Activated T-cell treated with anti-CD3 and anti-CD28 coated beads, Interleukin-2, amount 50 U/mL, for 4 hours (primary cell): Measurements from ENCODE around the gene OSBPL6. TPM values are rescaled to one million over a fixed set of nuclear protein-coding genes. Genes with fewer than 3 reads are reported as not detected.

Experiments
- ATAC-seq, 2 donors: fragments of 200-7000 bp; cut with Tn5 transposase; one replicate each; pipeline ENCODE4 v1.10.0; 2021
- DNase-seq: peaks from one replicate; pipeline ENCODE4 v3.0.0-alpha.2; 2020
- H3K27me3 Mint-ChIP-seq: one replicate; pipeline ENCODE4 v1.8.0; 2021; ENCODE audit warnings: low read depth, mixed read lengths
- H3K36me3 Mint-ChIP-seq: one replicate; pipeline ENCODE4 v1.8.0; 2022; ENCODE audit warnings: mixed read lengths; ENCODE audit not compliant: insufficient read depth
- H3K4me1 Mint-ChIP-seq: one replicate; pipeline ENCODE4 v1.8.0; 2021; ENCODE audit warnings: low read depth, mixed read lengths
- H3K4me3 Mint-ChIP-seq: one replicate; pipeline ENCODE4 v1.8.0; 2021; ENCODE audit warnings: mild to moderate bottlenecking, moderate library complexity, mixed read lengths
- H3K9me3 Mint-ChIP-seq: one replicate; pipeline ENCODE4 v1.8.0; 2021; ENCODE audit warnings: mixed read lengths
- total RNA-seq, 3 donors: library from RNA; stranded (reverse); gene quantifications; one replicate each; pipeline ENCODE4 v1.2.1, GENCODE V29; 2021

The OSBPL6 gene
- total RNA-seq, 3 donors from 2014 or later = 0.28 to 0.53 (median 0.30) TPM

DNA sequence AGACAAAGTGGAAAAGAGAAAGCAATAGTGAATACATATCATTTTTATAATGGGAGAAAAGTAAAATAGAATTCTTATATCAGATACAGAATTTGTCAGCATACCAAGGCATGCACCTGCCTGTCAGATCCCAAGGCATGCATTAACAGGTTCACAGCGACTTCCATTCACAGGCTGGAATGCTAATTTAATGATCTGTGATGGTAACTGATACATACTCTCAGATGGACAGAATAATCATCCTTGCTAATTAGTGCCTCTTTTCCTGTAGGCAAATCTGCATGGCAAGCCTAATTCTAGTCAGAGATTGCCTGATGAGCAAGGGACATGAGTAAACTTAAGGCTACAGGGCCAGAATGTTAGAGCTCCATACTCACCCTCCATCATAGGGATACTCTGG, 180.6 kb downstream of the OSBPL6 start:
- H3K4me1 Mint-ChIP-seq = no peaks in the 10 kb centered on the region
- H3K4me3 Mint-ChIP-seq = no peak overlapping the region
- no peak for DNase-seq
- no peaks in the 10 kb centered on the region for H3K36me3 Mint-ChIP-seq
- no peak for ATAC-seq
- peaks cover 40% of the 10 kb centered on the region for H3K27me3 Mint-ChIP-seq
- H3K9me3 Mint-ChIP-seq = no peaks in the 10 kb centered on the region

DNA sequence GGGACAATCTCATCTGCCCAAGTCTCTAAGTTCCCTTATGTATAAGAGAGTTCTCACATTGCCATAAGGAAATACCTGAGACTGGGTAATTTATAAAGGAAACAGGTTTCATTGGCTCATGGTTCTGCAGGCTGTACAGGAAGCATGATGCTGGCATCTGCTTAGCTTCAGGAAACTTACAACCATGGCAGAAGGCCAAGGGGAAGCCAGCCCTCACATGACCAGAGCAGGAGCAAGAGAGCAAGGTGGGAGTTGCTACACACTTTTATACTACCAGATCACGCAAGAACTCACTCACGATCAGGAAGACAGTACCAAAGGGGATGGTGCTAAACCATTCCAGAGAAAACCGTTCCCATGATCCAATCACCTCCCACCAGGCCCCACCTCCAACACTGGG, 182.7 kb downstream of the OSBPL6 start:
- no peak overlapping the region for H3K4me3 Mint-ChIP-seq
- H3K36me3 Mint-ChIP-seq = no peaks in the 10 kb centered on the region
- H3K27me3 Mint-ChIP-seq = peaks cover 45% of the 10 kb centered on the region
- no peaks in the 10 kb centered on the region for H3K4me1 Mint-ChIP-seq
- H3K9me3 Mint-ChIP-seq = no peaks in the 10 kb centered on the region
- no peak for ATAC-seq
- DNase-seq = no peak

DNA sequence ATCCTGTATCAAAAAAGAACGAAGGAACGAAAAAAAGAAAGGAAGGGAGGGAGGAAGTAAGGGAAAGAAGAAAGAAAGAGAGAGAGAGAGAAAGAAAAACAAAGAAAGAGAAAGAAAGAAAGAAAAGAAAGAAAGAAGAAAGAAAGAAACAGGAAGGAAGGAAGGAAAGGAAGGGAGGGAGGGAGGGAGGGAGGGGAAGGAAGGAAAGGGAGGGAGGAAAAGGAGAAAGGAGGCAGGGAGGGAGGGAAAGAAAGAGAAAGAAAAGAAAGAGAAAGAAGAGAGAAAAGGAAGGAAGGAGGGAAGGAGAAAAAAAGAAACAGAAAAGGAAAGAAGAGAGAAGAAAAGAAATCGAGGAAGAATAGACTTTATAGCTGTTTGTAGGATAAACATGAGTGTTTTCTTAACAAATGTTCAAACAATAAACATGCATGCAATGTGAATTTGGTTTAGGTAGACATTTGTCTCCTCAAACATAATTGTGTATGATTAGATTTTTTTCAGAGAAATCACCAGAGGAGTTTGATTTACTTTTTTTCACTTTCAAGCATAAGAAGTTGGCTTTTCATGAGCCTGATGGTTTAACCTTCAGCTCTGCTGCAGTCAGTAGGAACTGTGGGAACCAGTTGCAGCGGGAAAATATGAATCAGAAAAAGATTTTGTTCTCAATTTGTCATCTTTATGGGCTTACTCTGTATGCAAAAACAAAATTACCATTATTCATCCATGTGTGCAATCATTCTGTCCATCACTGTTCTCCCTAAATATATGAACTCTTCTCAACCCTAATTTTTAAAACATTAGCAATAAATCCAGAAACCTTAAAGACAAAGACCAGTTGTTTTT, 185.1 kb downstream of the OSBPL6 start:
- DNase-seq = no peak
- Mint-ChIP-seq H3K4me3 (no peak overlapping the region), H3K27me3 (peaks cover 32% of the 10 kb centered on the region), H3K36me3 (no peaks in the 10 kb centered on the region), H3K9me3 (no peaks in the 10 kb centered on the region), H3K4me1 (no peaks in the 10 kb centered on the region)
- no peak for ATAC-seq

DNA sequence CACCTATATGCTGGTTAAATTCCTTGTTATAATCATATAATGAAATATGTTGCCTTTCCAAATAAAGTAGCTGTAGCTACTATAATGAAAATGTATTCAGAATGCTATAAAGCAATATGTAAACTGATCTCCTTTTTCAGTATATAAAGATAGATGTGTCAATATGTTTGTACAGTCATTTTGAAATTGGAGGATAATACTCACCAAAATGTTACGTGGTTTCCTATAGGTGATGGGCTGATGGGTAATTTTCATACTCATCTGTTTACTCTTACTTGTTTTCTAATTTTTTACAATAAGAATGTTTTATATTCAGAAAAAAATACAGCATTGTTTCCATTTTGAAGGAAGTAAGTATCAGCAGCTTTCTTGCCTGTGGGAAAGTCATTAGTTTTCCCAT, 186.5 kb downstream of the OSBPL6 start:
- Mint-ChIP-seq H3K36me3 (no peaks in the 10 kb centered on the region), H3K4me3 (no peak overlapping the region), H3K4me1 (no peaks in the 10 kb centered on the region), H3K27me3 (peaks cover 19% of the 10 kb centered on the region), H3K9me3 (no peaks in the 10 kb centered on the region)
- DNase-seq (no peak), ATAC-seq (no peak)

DNA sequence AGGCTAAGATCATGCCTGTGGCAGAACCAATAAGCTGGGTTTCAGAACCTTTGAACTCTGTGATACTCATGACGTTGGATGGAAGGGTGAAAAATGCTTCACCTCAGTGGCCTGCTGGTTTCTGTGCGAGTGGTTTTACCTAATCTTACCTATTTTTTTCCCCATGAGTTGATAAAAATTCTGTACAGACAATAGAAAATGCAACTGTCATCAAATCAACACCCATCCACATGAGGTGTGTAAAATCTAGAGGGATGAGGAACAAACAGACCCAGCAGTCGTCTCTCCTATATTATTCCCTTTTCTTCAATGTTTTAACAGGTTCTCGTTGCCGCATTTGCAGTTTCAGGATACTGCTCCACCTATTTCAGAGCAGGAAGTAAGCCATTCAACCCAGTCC, 189.4 kb downstream of the OSBPL6 start:
- DNase-seq (no peak), ATAC-seq (no peak)
- Mint-ChIP-seq H3K4me3 (no peak overlapping the region), H3K27me3 (peaks cover 12% of the 10 kb centered on the region), H3K9me3 (no peaks in the 10 kb centered on the region), H3K36me3 (no peaks in the 10 kb centered on the region), H3K4me1 (peaks cover 3% of the 10 kb centered on the region)

DNA sequence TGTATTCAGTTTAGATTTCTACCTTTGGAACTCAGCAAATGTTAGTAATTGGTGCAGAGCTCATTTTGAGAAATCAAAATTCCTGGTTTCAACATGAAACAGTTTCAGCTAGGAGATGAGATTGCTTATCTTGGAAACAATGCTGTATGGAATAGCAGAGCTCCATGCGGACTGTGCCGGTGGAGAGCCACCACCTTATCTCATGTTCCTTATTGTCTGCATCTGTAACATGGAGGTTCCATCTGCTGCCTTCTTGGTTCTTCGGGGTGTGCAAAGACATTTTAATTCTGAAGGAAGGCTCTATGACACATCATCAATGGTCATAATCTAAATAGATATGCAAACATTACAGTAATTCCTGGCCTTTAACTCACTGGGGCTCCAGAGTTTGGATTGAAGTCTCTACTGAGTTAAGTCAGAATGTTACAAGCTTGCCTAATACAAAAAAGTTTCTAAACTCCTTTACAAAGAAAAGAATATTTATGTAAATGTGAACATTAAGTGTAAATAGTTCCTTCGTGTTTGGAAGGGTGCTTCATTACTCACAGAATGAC, 191.4 kb downstream of the OSBPL6 start:
- peaks cover 3% of the 10 kb centered on the region for H3K4me1 Mint-ChIP-seq
- H3K36me3 Mint-ChIP-seq = no peaks in the 10 kb centered on the region
- ATAC-seq (no peak), DNase-seq (no peak)
- peaks cover 12% of the 10 kb centered on the region for H3K27me3 Mint-ChIP-seq
- H3K9me3 Mint-ChIP-seq = no peaks in the 10 kb centered on the region
- no peak overlapping the region for H3K4me3 Mint-ChIP-seq

DNA sequence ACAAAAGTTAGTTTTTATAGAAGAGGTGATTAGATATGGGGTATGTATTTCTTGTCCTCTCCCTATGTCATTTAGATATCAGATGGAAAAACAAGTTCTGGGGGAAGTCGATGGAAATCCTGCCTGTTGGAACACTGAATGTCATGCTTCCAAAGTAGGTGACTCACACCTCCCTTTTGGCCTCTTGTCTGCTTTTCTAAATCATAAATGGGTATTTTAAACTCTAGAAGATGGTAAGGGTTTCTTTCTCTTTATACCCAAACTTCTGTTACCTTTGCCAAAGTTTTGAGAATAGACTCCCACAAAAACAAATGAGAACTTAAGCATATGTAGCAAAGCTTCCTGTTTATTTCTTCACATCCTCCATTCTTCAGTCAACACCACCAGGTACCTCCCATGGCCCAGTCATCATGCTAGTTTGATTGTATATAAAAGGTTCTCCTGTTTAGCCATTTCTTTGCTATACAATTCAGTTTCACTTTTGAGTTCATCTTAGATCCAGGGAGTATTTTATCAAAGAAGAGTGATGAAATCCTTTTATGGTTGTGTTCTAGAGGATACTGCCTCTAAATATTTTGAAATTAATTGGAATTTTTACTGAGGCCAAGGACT, 192.8 kb downstream of the OSBPL6 start:
- peaks cover 3% of the 10 kb centered on the region for H3K4me1 Mint-ChIP-seq
- DNase-seq (no peak), ATAC-seq (no peak)

DNA sequence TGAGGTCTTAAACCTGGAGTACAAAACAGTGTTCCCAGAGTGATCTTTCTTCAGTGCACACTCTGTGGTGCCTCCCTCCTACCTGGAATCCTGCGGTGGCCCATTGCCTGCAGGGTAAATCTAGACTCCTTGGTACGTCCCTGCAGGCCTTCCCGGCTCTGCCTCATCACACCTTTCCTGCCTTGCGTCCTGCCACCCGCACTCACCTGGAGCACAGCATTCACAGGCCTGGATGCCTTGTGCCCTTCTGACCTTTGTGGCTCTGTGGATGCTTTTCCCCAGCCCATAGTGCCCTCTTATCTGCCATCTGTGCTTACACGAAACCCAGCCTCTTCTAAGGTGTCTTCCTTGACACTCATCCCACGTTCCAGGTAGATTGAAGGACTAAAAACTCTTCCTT, 194.0 kb downstream of the OSBPL6 start:
- Mint-ChIP-seq H3K4me1 (peaks cover 3% of the 10 kb centered on the region), H3K9me3 (no peaks in the 10 kb centered on the region), H3K4me3 (no peak overlapping the region), H3K27me3 (peaks cover 10% of the 10 kb centered on the region), H3K36me3 (no peaks in the 10 kb centered on the region)
- ATAC-seq = no peak
- DNase-seq = no peak

More for the DNA sequence above, 192.8 kb downstream of the OSBPL6 start:
- Mint-ChIP-seq H3K27me3 (peaks cover 7% of the 10 kb centered on the region), H3K36me3 (no peaks in the 10 kb centered on the region), H3K9me3 (no peaks in the 10 kb centered on the region), H3K4me3 (no peak overlapping the region)

DNA sequence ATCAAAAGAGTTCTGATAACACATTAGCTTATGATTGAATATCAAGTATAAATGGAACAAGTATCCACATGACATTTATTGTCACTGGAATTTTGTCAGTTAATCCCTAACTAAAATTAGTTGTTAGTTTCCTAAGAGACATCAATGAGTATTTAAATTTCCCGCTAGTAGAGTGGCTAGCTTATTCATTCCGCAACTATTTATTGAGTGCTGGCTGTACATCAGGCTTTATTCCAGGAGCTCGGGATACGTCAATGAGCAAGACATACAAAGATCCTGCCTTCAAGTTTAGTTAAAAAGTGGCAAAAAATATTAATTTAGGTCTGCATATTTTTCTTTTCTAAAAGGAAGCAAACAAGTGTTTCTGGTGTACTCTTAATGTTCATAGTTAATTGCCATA, 197.4 kb downstream of the OSBPL6 start:
- no peak for DNase-seq
- Mint-ChIP-seq H3K4me1 (peaks cover 3% of the 10 kb centered on the region), H3K9me3 (no peaks in the 10 kb centered on the region), H3K36me3 (no peaks in the 10 kb centered on the region), H3K27me3 (peaks cover 11% of the 10 kb centered on the region), H3K4me3 (no peak overlapping the region)
- ATAC-seq = no peak

DNA sequence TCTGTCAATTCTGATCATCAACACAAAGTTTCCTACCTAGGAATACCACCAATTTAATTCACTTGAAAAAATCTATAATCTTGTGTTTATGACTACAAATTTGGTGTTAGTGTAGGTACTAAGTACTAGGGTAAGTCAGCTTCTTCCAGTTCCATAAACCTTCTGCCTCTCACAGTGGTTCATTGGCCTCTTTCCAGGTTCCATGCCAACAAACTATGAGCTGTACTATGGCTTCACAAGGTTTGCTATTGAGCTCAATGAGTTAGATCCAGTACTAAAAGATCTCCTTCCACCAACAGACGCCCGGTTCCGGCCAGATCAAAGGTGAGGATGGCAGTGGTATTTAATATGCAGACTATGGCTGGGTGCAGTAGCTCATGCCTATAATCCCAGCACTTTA, 197.9 kb downstream of the OSBPL6 start:
- ATAC-seq = no peak
- DNase-seq = no peak
- Mint-ChIP-seq H3K4me1 (peaks cover under 1% of the 10 kb centered on the region), H3K36me3 (no peaks in the 10 kb centered on the region), H3K27me3 (peaks cover 11% of the 10 kb centered on the region), H3K9me3 (no peaks in the 10 kb centered on the region), H3K4me3 (no peak overlapping the region)

DNA sequence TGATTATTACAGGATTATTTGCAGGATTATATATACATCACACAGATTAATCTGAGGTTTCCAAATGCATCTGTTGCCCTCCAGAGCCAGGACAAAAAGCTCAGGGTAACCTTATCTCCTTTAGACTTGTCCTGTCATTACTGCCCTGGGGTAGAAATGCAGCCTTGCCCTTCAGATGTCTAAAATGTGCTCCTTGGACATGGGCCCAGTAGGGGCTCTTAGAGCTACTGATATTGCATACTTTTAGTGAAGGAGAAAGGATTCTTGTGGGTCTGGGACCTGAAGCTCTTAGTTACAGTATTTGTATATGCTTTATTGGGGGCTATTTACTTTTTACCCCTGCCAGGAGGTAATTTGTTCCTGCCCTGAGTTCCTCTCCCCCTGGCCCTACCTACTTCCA, 200.5 kb downstream of the OSBPL6 start:
- H3K4me1 Mint-ChIP-seq = no peaks in the 10 kb centered on the region
- no peak for DNase-seq
- ATAC-seq = no peak
- H3K36me3 Mint-ChIP-seq = no peaks in the 10 kb centered on the region
- H3K27me3 Mint-ChIP-seq = peaks cover 6% of the 10 kb centered on the region
- no peak overlapping the region for H3K4me3 Mint-ChIP-seq
- no peaks in the 10 kb centered on the region for H3K9me3 Mint-ChIP-seq

DNA sequence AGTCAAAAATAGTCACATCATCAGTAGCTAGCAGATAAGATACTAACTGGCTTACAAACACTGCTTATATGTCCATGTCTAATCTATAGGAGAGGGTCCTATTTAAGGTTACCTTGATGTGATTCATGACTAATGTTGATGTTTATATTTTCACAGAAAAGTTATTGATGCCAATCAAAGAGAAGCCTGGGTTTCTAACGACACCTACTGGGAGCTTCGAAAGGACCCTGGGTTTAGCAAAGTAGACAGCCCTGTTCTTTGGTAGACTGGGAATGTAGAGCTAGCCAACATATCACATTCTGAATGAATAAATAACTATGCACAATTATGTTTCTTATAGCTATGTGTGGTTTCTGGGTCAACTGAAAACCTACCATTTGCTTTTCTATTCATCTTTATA, 201.0 kb downstream of the OSBPL6 start:
- no peak overlapping the region for H3K4me3 Mint-ChIP-seq
- DNase-seq (no peak), ATAC-seq (no peak)
- no peaks in the 10 kb centered on the region for H3K36me3 Mint-ChIP-seq
- H3K27me3 Mint-ChIP-seq = peaks cover 6% of the 10 kb centered on the region
- H3K4me1 Mint-ChIP-seq = no peaks in the 10 kb centered on the region
- no peaks in the 10 kb centered on the region for H3K9me3 Mint-ChIP-seq

DNA sequence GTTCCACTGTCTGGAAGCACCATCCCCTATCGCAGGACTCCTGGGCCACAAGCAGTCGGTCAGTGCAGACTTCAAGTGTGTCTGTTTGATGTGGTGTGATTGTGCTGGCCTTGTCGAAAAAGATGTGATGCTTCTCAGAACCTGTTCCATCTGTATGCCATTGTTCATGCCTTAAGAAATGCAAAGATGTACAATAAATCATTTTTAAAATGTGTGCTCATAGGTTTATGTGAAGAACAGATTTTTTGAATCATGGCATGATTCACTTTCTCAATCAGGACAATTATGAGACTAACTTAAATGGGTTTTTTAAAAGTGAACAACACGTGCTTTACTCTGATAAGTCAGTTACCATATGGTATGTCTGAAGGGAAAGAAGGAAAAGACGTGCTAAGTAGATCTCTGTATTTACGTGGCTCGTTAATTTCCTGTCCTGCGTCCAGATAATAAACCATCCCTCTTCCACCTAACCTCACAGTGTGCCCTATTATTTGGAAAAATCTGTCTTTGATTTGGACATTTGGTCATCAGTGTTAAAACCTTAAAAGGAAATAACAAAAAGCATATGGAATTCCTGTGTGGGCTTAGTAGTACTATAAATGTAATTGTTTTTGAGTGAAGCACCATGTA, 201.7 kb downstream of the OSBPL6 start:
- no peak for DNase-seq
- ATAC-seq = no peak
- Mint-ChIP-seq H3K4me3 (no peak overlapping the region), H3K9me3 (no peaks in the 10 kb centered on the region), H3K4me1 (no peaks in the 10 kb centered on the region), H3K27me3 (peaks cover 6% of the 10 kb centered on the region), H3K36me3 (no peaks in the 10 kb centered on the region)

DNA sequence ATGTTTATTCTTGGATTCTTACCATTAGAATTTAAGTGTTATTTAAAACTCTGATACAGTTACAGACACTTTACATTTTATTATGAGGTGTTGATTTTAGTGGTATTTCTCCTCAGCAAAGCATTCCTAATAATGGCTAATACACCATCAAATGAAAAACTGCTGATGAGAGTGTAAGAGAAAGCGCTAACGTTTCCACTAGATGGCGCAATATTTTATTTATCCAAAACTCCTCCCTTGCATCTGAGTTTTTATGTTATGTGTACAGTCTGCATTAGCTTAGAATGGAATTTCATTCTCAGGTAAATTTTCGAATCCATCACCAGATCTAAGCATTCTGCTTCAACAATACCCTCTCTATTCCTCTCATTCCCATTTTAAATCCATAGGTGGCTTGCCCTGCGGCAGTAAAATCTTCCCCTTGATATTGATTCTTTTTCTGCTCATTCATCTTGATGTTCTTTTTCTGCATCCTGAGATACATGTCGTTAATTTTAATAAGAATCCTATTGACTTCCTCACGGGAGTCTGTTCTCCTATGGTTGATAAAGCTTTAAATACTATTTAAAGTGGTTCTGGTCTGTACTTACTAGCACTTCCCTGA, 202.8 kb downstream of the OSBPL6 start:
- H3K27me3 Mint-ChIP-seq = peaks cover 6% of the 10 kb centered on the region
- H3K4me1 Mint-ChIP-seq = no peaks in the 10 kb centered on the region
- no peaks in the 10 kb centered on the region for H3K9me3 Mint-ChIP-seq
- H3K4me3 Mint-ChIP-seq = no peak overlapping the region
- DNase-seq (no peak), ATAC-seq (peak in 1 of 2 donors; percentile 41)
- no peaks in the 10 kb centered on the region for H3K36me3 Mint-ChIP-seq
